ENCODE data around the gene TMEM184B. TPM values are rescaled to one million over a fixed set of nuclear protein-coding genes. Genes with fewer than 3 reads are reported as not detected.

The TMEM184B gene
- total and polyA plus RNA-seq, 2 experiments from 2014 or later, result 42.2 to 95.1 TPM

- TF ChIP-seq ZNF462 (CRISPR knock-in tag; IDR thresholded peaks at IDR 0.05) (no peak), NANOG (IDR thresholded peaks at IDR 0.05; ENCODE audit: borderline replicate concordance) (no peak), CTCF (conservative IDR thresholded peaks at IDR 0.05; ENCODE audit: low read depth in 2 of 2) (no peak), STAT1 (IDR thresholded peaks at IDR 0.05; ENCODE audit: unreplicated experiment) (no peak), ZNF114 (CRISPR knock-in tag; IDR thresholded peaks at IDR 0.05) (no peak), POLR2AphosphoS5 (IDR thresholded peaks at IDR 0.05; ENCODE audit: low read depth) (no peak)
Measured at GRCh38 chr22:38208551-38208968, 64.2 kb downstream of the TMEM184B start (continued).

GRCh38 chr22:38207898-38208432 lies 64.8 kb downstream of the TMEM184B start:
- Histone ChIP-seq H3F3A (replicated peaks; ENCODE audit: low read depth) (0 out of 2 replicates have a peak, but pooled peaks cover 7% of the 10 kb centered on the region), H3K36me3 (ENCODE audit: insufficient read depth) (no peaks in the 10 kb centered on the region), H3K4me3 (no peak overlapping the region), H3K27ac (ENCODE audit: low read depth) (no peak overlapping the region), H3K9me2 (ENCODE audit: insufficient read depth) (no peaks in the 10 kb centered on the region), H4K20me1 (replicated peaks; ENCODE audit: insufficient read depth) (peaks cover 11% of the 10 kb centered on the region; the same call in 1 of the 2 replicates), H2AFZ (no peak overlapping the region), H3K27me3 (ENCODE audit: insufficient read depth) (peaks cover 17% of the 10 kb centered on the region; the same call in 1 of the 2 replicates), H3K4me1 (ENCODE audit: insufficient read depth) (peaks cover 4% of the 10 kb centered on the region), H3K79me2 (replicated peaks; ENCODE audit: insufficient read depth) (0 out of 2 replicates have a peak, but pooled peaks cover 5% of the 10 kb centered on the region), H3K4me2 (no peak overlapping the region)
- ATAC-seq (no peak), DNase-seq (ENCODE audit: low spot score) (no peak)
- no peaks in the 10 kb centered on the region for H3K36me3 Mint-ChIP-seq (ENCODE audit: low read depth)
- H3K4me3 Mint-ChIP-seq, result no peak overlapping the region
- peaks cover 14% of the 10 kb centered on the region for H3K27me3 Mint-ChIP-seq (ENCODE audit: insufficient read depth, low read depth, poor library complexity)
- no peak overlapping the region for H3K27ac Mint-ChIP-seq
- no peaks in the 10 kb centered on the region for H3K9me3 Mint-ChIP-seq
- H3K4me1 Mint-ChIP-seq, result peaks cover 7% of the 10 kb centered on the region
- TF ChIP-seq JUNB (IDR thresholded peaks at IDR 0.05; ENCODE audit: unreplicated experiment) (no peak), NANOG (IDR thresholded peaks at IDR 0.05; ENCODE audit: borderline replicate concordance) (no peak), EZH2 (IDR thresholded peaks at IDR 0.05; ENCODE audit: low read depth, unreplicated experiment) (no peak), POLR2AphosphoS5 (IDR thresholded peaks at IDR 0.05; ENCODE audit: low read depth) (no peak)

Data from GM23338 (cell line).